Measurements from ENCODE around the gene SLC25A11.

The SLC25A11 gene

GRCh38 chr17:4892499-4893221 is 47.2 kb downstream of the SLC25A11 start:
- DNase-seq = no peak

GRCh38 chr17:4891411-4892410 is 48.1 kb downstream of the SLC25A11 start:
- no peak for DNase-seq

- no peak for DNase-seq
Observed at GRCh38 chr17:4887581-4887980, 52.3 kb downstream of the SLC25A11 start.

Measured in NCI-H1436 treated with DMSO at 0.1 percent for 48 hours (cell line).